ENCODE results near the gene MPLKIP.

DNA sequence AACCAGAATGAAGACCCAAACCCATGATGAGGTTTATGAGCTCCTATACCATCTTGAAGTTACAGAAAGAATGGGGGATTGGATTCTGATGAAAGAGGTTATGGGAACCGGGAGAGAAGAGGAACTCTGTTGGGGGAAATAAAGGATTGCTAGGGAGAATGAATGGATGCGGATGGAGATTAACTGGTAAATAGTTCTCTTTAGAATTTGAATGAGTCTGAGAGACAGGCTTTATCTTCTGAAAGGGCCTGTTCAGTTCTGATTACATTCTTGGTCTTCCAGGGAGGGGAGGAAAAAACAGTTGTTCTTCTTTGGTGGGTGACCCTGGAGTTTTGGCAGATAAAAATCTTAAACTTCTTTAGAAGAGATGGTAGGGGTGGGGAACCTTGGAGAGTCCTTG, 14.2 kb upstream of the MPLKIP start:
- no peak for TF ChIP-seq CTCF (IDR thresholded peaks at IDR 0.05; ENCODE audit: low read depth, low read length)
- no peak for TF ChIP-seq EZH2phosphoT487 (IDR thresholded peaks at IDR 0.05; ENCODE audit: low read depth)

All from OCI-LY3 (cell line).